Mesenteric fat pad (tissue), 1 donor: Measurements from ENCODE around the gene IL17RC. TPM values are rescaled to one million over a fixed set of nuclear protein-coding genes. Genes with fewer than 3 reads are reported as not detected.
"Not testable (repeated sequence)": the region's sequence is repeated elsewhere in the genome, so short reads cannot be mapped to it uniquely, and the experiment has no call there.

ENCODE experiments used
- DNase-seq: peaks from one replicate; pipeline ENCODE4 v3.0.0-alpha.2; 2020; ENCODE audit warnings: low spot score
- long read RNA-seq: library from polyadenylated mRNA; unstranded; transcript quantifications from one replicate; pipeline ENCODE4 v2.0.0, GENCODE V29; 2020
- total RNA-seq: library from RNA; stranded (reverse); fragmentation: NEBNext Ultra II Directional; extraction: Animal tissue kit (Norgen Biotek cat#: 25700); gene quantifications from one replicate; pipeline ENCODE4 v1.2.1, GENCODE V29; 2021
- donor health status: DM: yes; HTN: yes; CAD: no.

The IL17RC gene
- 28.8 TPM for total RNA-seq
- long read RNA-seq, partial matches to known transcripts = 3 of 31 reads
- long read RNA-seq, other reads (novel, unspliced or antisense) = 23 of 31 reads

- DNase-seq = peak; percentile 95
These were observed at the start of gene IL17RC for GRCh38 chr3:9916734-9917680. Gene IL17RC (plus strand): TSS chr3:9917098. CDS start chr3:9917316, 218 bp downstream.

GRCh38 chr3:9867106-9867505 lies 49.8 kb upstream of the IL17RC start:
- DNase-seq = no peak

GRCh38 chr3:9869955-9870354 lies 46.9 kb upstream of the IL17RC start:
- no peak for DNase-seq

DNA sequence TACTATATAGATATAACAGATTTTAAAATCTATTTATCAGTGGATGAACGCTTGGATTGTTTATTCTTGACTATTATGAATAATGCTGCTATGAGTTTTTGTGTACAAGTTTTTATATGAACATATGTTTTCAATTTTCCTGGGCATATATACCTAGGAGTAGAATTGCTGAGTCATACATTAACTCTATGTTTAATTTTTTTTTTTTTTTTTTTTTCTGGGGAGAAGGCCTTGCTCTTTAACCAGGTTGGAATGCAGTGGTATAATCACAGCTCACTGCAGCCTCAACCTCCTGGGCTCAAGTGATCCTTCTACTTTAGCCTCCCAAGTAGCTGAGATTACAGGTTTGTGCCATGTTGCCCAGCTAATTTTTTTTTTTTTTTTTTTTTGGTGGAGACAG lies 45.9 kb upstream of the IL17RC start:
- DNase-seq = no peak

GRCh38 chr3:9872067-9872466 lies 44.8 kb upstream of the IL17RC start:
- not testable (repeated sequence) for DNase-seq

- no peak for DNase-seq
These were observed 41.5 kb upstream of the IL17RC start for GRCh38 chr3:9875448-9875847.

- DNase-seq = not testable (repeated sequence)
These were observed 40.6 kb upstream of the IL17RC start for GRCh38 chr3:9876255-9876654.

DNA sequence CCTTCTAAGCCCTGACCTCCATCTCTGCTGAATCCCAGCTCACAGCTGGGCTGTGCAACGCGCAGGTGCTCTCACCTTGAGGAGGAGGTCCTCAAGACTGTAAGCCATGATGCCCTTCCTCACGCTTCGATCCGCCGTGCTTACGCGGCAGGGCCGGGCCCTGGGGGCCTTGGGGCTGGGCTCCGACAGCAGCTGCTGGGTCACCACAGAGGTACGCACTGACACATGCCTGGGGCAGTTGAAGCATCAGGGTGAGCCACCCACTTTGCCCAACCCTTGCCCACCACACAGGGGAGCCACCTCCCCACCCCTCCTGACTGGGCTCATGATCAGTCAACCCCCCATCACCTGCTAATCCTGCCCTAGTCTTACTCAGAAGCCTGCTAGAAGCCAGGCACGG lies 39.9 kb upstream of the IL17RC start:
- no peak for DNase-seq

DNA sequence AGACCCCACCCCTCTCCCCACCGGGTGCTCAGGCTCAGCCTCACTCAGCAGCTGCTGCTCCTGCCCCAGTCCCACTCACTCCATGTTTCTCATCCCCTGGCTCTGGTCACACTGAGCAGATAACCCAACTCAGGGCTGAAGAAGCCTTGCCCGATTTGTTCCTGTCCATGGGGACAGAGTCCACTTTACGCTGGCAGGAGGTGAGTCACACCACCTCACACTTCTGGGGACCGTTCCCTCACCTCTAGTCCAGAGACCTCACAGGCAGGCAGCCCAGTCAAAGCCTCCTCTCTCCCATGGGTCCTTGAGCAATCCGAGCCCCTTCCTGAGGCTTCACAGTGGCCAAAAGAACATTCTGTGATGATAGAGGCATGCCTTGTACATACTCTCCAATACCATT lies 38.2 kb upstream of the IL17RC start:
- no peak for DNase-seq

GRCh38 chr3:9879830-9880549 lies 36.9 kb upstream of the IL17RC start, which contains the start of gene CIDEC:
Gene CIDEC (minus strand): TSS chr3:9880253. CDS start chr3:9878486, 1,767 bp downstream.
- no peak for DNase-seq

DNA sequence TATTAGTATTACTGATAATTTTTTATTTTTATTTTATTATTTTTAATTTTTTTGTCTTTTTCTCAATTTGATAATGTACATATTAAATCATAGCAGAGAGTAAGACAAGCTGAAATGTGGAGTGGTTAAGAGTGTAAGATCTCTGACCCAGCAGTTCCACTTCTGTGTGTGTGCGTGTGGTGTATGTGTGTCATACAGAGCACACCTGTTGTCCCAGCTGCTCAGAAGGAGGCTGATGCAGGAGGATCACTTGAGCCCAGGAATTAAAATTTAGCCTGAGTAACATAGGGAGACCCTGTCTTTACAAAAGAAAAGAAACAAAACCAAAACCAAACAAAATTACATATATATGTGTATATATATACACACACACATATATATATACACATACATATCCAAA lies 35.5 kb upstream of the IL17RC start:
- DNase-seq = no peak

DNA sequence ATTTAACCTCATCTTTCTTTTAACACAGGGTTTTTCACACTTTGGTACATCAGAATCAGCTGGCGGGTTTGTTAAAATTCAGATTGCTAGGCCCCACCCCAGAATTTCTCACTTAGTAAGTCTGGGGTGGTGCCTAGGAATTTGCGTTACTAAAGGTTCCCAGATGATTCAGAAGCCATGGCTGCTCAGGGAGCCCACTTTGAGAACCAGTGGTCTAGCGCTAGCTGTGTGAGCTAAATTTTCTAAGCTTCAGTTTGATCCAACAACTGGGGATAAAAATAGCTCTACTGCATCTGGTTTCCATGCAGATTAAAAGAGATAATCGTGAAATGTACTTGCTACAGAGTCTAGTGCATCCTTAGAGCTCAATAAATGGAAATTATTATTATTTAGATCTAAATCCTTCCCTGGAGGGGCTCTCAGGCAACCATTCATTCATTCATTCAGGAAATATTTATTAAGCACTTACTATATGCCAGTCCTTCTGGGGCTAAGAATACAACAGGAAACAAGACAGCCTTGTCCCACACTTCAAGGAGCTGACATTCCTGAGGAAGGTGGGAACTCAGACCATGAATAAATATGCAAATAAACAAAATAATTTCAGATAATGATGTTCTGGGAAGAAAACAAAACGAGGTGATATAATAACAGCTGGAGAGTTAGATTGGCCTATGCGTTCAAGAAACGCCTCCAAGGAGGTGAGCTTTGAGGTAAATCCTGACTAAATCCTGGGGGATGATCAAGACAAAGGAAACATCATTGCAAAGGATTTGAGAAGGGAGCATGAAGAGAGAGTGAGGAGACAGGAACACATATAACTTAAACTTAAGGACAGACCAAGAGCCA lies 33.0 kb upstream of the IL17RC start:
- no peak for DNase-seq

DNA sequence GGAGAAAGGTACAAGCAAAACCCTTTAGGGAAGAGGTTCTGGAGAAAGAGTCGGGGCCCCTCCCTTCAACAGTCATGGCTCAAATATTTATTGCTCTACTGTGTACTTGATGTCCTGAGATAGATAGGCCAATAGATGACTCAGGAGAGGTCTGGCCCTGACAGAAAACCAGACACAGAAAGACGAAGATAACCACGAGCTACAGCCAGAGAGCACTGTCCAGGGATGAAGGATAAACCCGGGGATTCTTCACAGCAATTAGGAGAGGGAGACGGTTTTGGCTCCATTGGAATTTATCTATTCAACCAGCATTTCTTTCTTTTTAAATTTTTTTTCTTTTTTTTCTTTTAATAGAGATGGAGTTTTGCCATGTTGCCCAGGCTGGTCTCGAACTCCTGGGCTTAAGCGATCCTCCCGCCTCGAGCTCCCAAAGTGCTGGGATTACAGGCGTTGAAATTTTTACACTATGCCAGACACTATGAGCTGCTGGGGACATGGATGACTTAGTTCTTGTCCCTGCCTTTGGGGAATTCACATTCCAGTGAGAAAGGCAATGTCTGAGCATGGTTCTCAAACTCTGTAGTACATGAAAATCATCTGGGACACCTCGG lies 32.2 kb upstream of the IL17RC start:
- DNase-seq = no peak

- no peak for DNase-seq
These were observed 30.6 kb upstream of the IL17RC start for GRCh38 chr3:9886328-9886727.

- no peak for DNase-seq
These were observed 29.4 kb upstream of the IL17RC start for GRCh38 chr3:9887480-9887879.

GRCh38 chr3:9888540-9888939 lies 28.4 kb upstream of the IL17RC start:
- no peak for DNase-seq

DNA sequence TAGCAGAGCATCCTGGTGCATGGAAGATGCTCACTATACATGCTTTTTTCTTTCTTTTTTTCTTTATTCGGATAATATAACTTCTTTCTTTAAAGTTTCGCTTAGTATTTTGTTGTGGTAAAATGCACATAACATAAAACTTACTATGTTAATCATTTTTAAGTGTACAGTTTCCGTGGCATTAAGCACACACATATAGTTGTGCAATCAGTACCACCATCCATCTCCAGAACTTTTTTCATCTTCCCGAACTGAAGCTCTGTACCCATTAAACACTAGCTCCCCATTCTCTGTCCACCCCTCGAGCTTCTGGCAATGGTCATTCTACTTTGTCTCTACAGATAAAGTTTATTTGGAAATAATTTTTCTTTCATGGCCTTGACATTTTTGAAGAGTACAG lies 27.5 kb upstream of the IL17RC start:
- no peak for DNase-seq

- peak; percentile 95 for DNase-seq
These were observed 26.4 kb upstream of the IL17RC start, which contains the start of gene JAGN1 for GRCh38 chr3:9890249-9891071. Gene JAGN1 (plus strand): TSS chr3:9890610. CDS start chr3:9890723, 113 bp downstream.

DNA sequence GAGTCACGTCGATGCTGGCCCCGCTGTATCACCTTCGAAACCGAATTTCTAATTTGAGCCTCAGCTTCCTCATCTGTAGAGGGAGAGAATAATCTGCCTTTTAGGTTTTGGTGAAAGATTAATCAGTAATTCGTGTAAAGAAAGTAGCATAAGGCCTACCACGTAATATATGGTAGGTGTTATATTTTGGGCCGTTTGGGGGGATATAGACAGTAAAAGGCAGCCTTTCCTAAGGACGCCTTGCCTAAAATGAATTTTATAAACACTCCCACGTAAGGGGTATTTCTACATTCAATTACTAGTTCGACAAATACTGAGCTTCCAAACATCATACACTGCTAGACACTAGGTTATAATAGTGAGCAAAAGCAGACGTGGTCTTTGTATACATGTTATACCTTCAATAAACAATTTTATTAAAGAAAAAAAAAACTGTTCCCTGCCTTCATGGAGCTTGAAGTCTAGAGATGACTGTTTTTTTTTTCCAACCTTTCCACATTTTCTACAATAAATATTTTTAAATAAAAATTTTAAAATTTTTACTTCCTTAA lies 25.8 kb upstream of the IL17RC start:
- DNase-seq = no peak
